Ammon's horn (tissue), 1 donor: ENCODE measurements around the gene SLC66A3.
"Not testable (repeated sequence)": the region's sequence is repeated elsewhere in the genome, so short reads cannot be mapped to it uniquely, and the experiment has no call there.

Source experiments
- DNase-seq: peaks from one replicate; pipeline ENCODE4 v3.0.0-alpha.2; 2016; ENCODE audit warnings: low spot score

The SLC66A3 gene

GRCh38 chr2:11163439-11164317, 8.4 kb downstream of the SLC66A3 start:
- DNase-seq, result no peak

GRCh38 chr2:11165046-11165445, 9.8 kb downstream of the SLC66A3 start:
- DNase-seq, result not testable (repeated sequence)

GRCh38 chr2:11166476-11166875, 11.2 kb downstream of the SLC66A3 start:
- DNase-seq, result no peak

GRCh38 chr2:11168488-11168887, 13.2 kb downstream of the SLC66A3 start:
- DNase-seq, result no peak

GRCh38 chr2:11169333-11169732, 14.1 kb downstream of the SLC66A3 start:
- DNase-seq, result no peak

- DNase-seq, result no peak
Measured at GRCh38 chr2:11174222-11174621, 19.0 kb downstream of the SLC66A3 start.

- DNase-seq, result no peak
Measured at GRCh38 chr2:11175293-11175795, 20.1 kb downstream of the SLC66A3 start.

GRCh38 chr2:11177871-11178690, 22.8 kb downstream of the SLC66A3 start:
- DNase-seq, result no peak

GRCh38 chr2:11179196-11179595, 23.9 kb downstream of the SLC66A3 start:
- DNase-seq, result no peak

GRCh38 chr2:11179899-11180298, 24.6 kb downstream of the SLC66A3 start:
- no peak for DNase-seq

- no peak for DNase-seq
Measured at GRCh38 chr2:11180653-11181052, 25.4 kb downstream of the SLC66A3 start.

- no peak for DNase-seq
Measured at GRCh38 chr2:11182951-11183350, 27.7 kb downstream of the SLC66A3 start.

- no peak for DNase-seq
Measured at GRCh38 chr2:11186145-11186544, 30.9 kb downstream of the SLC66A3 start.

- no peak for DNase-seq
Measured at GRCh38 chr2:11187083-11187619, 31.9 kb downstream of the SLC66A3 start.

GRCh38 chr2:11187731-11188130, 32.5 kb downstream of the SLC66A3 start:
- no peak for DNase-seq

- no peak for DNase-seq
Measured at GRCh38 chr2:11196246-11196645, 41.0 kb downstream of the SLC66A3 start.

- no peak for DNase-seq
Measured at GRCh38 chr2:11200651-11201050, 45.4 kb downstream of the SLC66A3 start.

- no peak for DNase-seq
Measured at GRCh38 chr2:11201969-11202368, 46.7 kb downstream of the SLC66A3 start.

GRCh38 chr2:11203480-11203879, 48.2 kb downstream of the SLC66A3 start:
- no peak for DNase-seq

- no peak for DNase-seq
Measured at GRCh38 chr2:11208083-11208482, 52.8 kb downstream of the SLC66A3 start.

GRCh38 chr2:11212645-11213044, 57.4 kb downstream of the SLC66A3 start:
- DNase-seq, result no peak

GRCh38 chr2:11213090-11213638, 57.9 kb downstream of the SLC66A3 start:
- no peak for DNase-seq
